Testis (tissue), 3 donors: Measurements from ENCODE around the gene CGB8. TPM values are rescaled to one million over a fixed set of nuclear protein-coding genes. Genes with fewer than 3 reads are reported as not detected.
A peak's percentile ranks its signal among the peaks of the same experiment; 100 is the strongest.

ENCODE experiments used
- DNase-seq: peaks from one replicate; pipeline ENCODE4 v3.0.0-alpha.2; 2019
- H3K27ac ChIP-seq, 2 donors: fragments of 200-600 bp; sonication (generic); one replicate each; pipeline ENCODE4 v1.5.1; 2019
- H3K27me3 ChIP-seq: fragments of 200-600 bp; sonication (generic); one replicate; pipeline ENCODE4 v1.5.1; 2019
- H3K36me3 ChIP-seq: fragments of 200-600 bp; sonication (generic); one replicate; pipeline ENCODE4 v1.5.1; 2017; ENCODE audit warnings: low read depth; ENCODE audit errors: missing control alignments
- H3K4me1 ChIP-seq: fragments of 200-600 bp; sonication (generic); one replicate; pipeline ENCODE4 v1.5.1; 2019
- H3K4me3 ChIP-seq, 2 donors: fragments of 200-600 bp; sonication (generic); one replicate each; pipeline ENCODE4 v1.5.1; 2017 to 2019
- H3K9me3 ChIP-seq: fragments of 200-600 bp; sonication (generic); one replicate; pipeline ENCODE4 v1.5.1; 2017
- CTCF ChIP-seq, 3 experiments: fragments of 450-650 bp in 2 of 3; fragments of 200-600 bp in 1 of 3; sonication (generic) in 1 of 3; IDR thresholded peaks; one replicate each; pipeline ENCODE4 v1.5.1; 2016 to 2019; ENCODE audit warnings: antibody characterized with exemption in 3 of 3, mild to moderate bottlenecking in 2 of 3, moderate library complexity in 1 of 3
- POLR2A ChIP-seq: fragments of 450-650 bp; IDR thresholded peaks from one replicate; pipeline ENCODE4 v1.6.1; 2017; ENCODE audit warnings: antibody characterized with exemption, mild to moderate bottlenecking, moderate library complexity
- WGBS, 2 donors: methylation state at CpG; one replicate each; pipeline ENCODE4 v1.1.5; 2018; 5-methylcytosine and 5-hydroxymethylcytosine counted together
- intact Hi-C: fragments of 100-400 bp; cut with DNase I; formaldehyde crosslinking; loops from one replicate; pipeline ENCODE4 v1.15.1; 2023; ENCODE audit warnings: low total_unique reads
- microRNA-seq, 2 donors: library from miRNA; unstranded; fragments of <30 nt; microRNA quantifications; one replicate each; pipeline ENCODE4, GENCODE V29; 2016; ENCODE audit warnings: borderline number of aligned reads in 2 of 2, borderline replicate concordance in 1 of 2
- polyA plus RNA-seq: library from polyadenylated mRNA; stranded (reverse); fragments of 350-450 nt; fragmentation: Illumina TruSeq; extraction: RNeasy Lipid Tissue Mini Kit (QIAGEN cat#74804); gene quantifications from one replicate; pipeline ENCODE4 v1.2.3, GENCODE V29; 2014; ENCODE audit warnings: low read depth, low replicate concordance; ENCODE audit not compliant: insufficient read depth
- small RNA-seq, 2 donors: library from RNA; depleted of rRNA; stranded (forward); fragments of <200 nt; gene quantifications; one replicate each; pipeline ENCODE3, GENCODE V24; 2016
- total RNA-seq, 2 donors: library from RNA; depleted of rRNA; stranded (reverse); fragments of >200 nt; gene quantifications; one replicate each; pipeline ENCODE4 v1.2.3, GENCODE V29; 2016

Gene CGB8
- total and polyA plus RNA-seq, 3 donors from 2014 or later, result 0.43 TPM; not detected in 2

GRCh38 chr19:49004964-49005614 lies 43.8 kb downstream of the CGB8 start:
- Histone ChIP-seq H3K9me3 (no peaks in the 10 kb centered on the region), H3K4me1 (no peaks in the 10 kb centered on the region), H3K27ac (no peak overlapping the region), H3K27me3 (no peaks in the 10 kb centered on the region), H3K36me3 (no peaks in the 10 kb centered on the region), H3K4me3 (no peak overlapping the region)
- intact Hi-C loops, result no loop called here
- no peak for TF ChIP-seq CTCF (IDR thresholded peaks at IDR 0.05)
- TF ChIP-seq POLR2A, result no peak
- no peak for DNase-seq
- 88 to 91% methylated on average over 7 of the region's 7 CpGs for WGBS, 2 donors

GRCh38 chr19:49004133-49004532 lies 44.8 kb downstream of the CGB8 start:
- TF ChIP-seq CTCF (IDR thresholded peaks at IDR 0.05) (no peak), POLR2A (no peak)
- no peak overlapping the region for H3K27ac ChIP-seq
- WGBS, 2 donors, result 96 to 100% methylated on average over 2 to 15 of the region's 15 CpGs
- no peaks in the 10 kb centered on the region for H3K4me1 ChIP-seq
- DNase-seq, result no peak
- no peaks in the 10 kb centered on the region for H3K36me3 ChIP-seq
- intact Hi-C loops, result no loop called here
- no peak overlapping the region for H3K4me3 ChIP-seq
- H3K27me3 ChIP-seq, result no peaks in the 10 kb centered on the region
- H3K9me3 ChIP-seq, result no peaks in the 10 kb centered on the region

GRCh38 chr19:48999481-49000325 lies 49.2 kb downstream of the CGB8 start:
- no peak for TF ChIP-seq POLR2A
- peak in 2 of 3 experiments; percentile 46 for TF ChIP-seq CTCF (IDR thresholded peaks at IDR 0.05)
- DNase-seq, result peak; percentile 62
- intact Hi-C loops, result no loop called here

GRCh38 chr19:48997972-48998371 lies 50.9 kb downstream of the CGB8 start:
- H3K4me1 ChIP-seq, result peaks cover 10% of the 10 kb centered on the region
- DNase-seq, result peak; percentile 80
- H3K9me3 ChIP-seq, result no peaks in the 10 kb centered on the region
- H3K36me3 ChIP-seq, result no peaks in the 10 kb centered on the region
- intact Hi-C loops, result no loop called here
- no peak overlapping the region for H3K4me3 ChIP-seq
- TF ChIP-seq POLR2A, result no peak
- TF ChIP-seq CTCF (IDR thresholded peaks at IDR 0.05), result no peak
- H3K27ac ChIP-seq, result no peak overlapping the region
- WGBS, 2 donors, result 70 to 81% methylated on average over 3 to 5 of the region's 5 CpGs
- H3K27me3 ChIP-seq, result no peaks in the 10 kb centered on the region

More at GRCh38 chr19:48999481-49000325, 49.2 kb downstream of the CGB8 start:
- Histone ChIP-seq H3K9me3 (no peaks in the 10 kb centered on the region), H3K4me3 (no peak overlapping the region), H3K36me3 (no peaks in the 10 kb centered on the region), H3K4me1 (peaks cover 3% of the 10 kb centered on the region), H3K27ac (no peak overlapping the region), H3K27me3 (no peaks in the 10 kb centered on the region)
- WGBS, 2 donors, result 64 to 78% methylated on average over 13 to 16 of the region's 16 CpGs

Small RNAs within 50 kb of the gene (microRNA-seq; reads per million reads assigned to microRNA genes)
- gene MIR6798, result 0 to 2.1 reads per million in 2 donors

Small RNAs within 50 kb of the gene (small RNA-seq; reads per million reads assigned to genes)
- gene MIR6798 (0 to 0.19 reads per million in 2 donors), gene RN7SL708P (0 reads per million in 2 donors)

Other genes starting within 250 kb of the CGB8 start
- 10 to 100 TPM; 58.5 to 67.4 TPM for gene BCAT2, start 238.1 kb downstream of the CGB8 start, total RNA-seq
- 38.0 TPM for gene BCAT2, start 238.1 kb downstream of the CGB8 start, polyA plus RNA-seq
- gene HSD17B14, start 212.6 kb downstream of the CGB8 start, total RNA-seq, result 10 to 100 TPM in 1 of 2 donors, 1 to 10 TPM in 1; 5.6 to 11.9 TPM
- 8.8 TPM for gene HSD17B14, start 212.6 kb downstream of the CGB8 start, polyA plus RNA-seq
- gene PLEKHA4, start 180.5 kb downstream of the CGB8 start, total RNA-seq, result 10 to 100 TPM; 12.8 to 22.3 TPM
- 19.9 TPM for gene PLEKHA4, start 180.5 kb downstream of the CGB8 start, polyA plus RNA-seq
- 10 to 100 TPM; 37.2 to 40.9 TPM for gene PPP1R15A, start 176.7 kb downstream of the CGB8 start, total RNA-seq
- 48.3 TPM for gene PPP1R15A, start 176.7 kb downstream of the CGB8 start, polyA plus RNA-seq
- 10 to 100 TPM; 24.5 to 55.2 TPM for gene TULP2, start 150.4 kb downstream of the CGB8 start, total RNA-seq
- 72.6 TPM for gene TULP2, start 150.4 kb downstream of the CGB8 start, polyA plus RNA-seq
- 100 to 1,000 TPM; 139 to 208 TPM for gene NUCB1, start 148.8 kb downstream of the CGB8 start, total RNA-seq
- gene NUCB1, start 148.8 kb downstream of the CGB8 start, polyA plus RNA-seq, result 136 TPM
- 1 to 10 TPM; 2.3 to 2.4 TPM for gene DHDH, start 115.4 kb downstream of the CGB8 start, total RNA-seq
- gene DHDH, start 115.4 kb downstream of the CGB8 start, polyA plus RNA-seq, result 3.1 TPM
- 10 to 100 TPM; 50.1 to 52.1 TPM for gene BAX, start 94.2 kb downstream of the CGB8 start, total RNA-seq
- gene BAX, start 94.2 kb downstream of the CGB8 start, polyA plus RNA-seq, result 48.7 TPM
- gene FTL, start 83.8 kb downstream of the CGB8 start, total RNA-seq, result 100 to 1,000 TPM; 746 to 935 TPM
- gene FTL, start 83.8 kb downstream of the CGB8 start, polyA plus RNA-seq, result 1,424 TPM
- gene GYS1, start 55.8 kb downstream of the CGB8 start, total RNA-seq, result 10 to 100 TPM; 21.1 to 23.6 TPM
- 13.8 TPM for gene GYS1, start 55.8 kb downstream of the CGB8 start, polyA plus RNA-seq
- 100 to 1,000 TPM; 299 to 395 TPM for gene RUVBL2, start 55.2 kb downstream of the CGB8 start, total RNA-seq
- 528 TPM for gene RUVBL2, start 55.2 kb downstream of the CGB8 start, polyA plus RNA-seq
- 10 to 100 TPM in 1 of 2 donors, 1 to 10 TPM in 1; 5.5 to 13.9 TPM for gene LHB, start 32.0 kb downstream of the CGB8 start, total RNA-seq
- gene LHB, start 32.0 kb downstream of the CGB8 start, polyA plus RNA-seq, result 4.4 TPM
- gene CGB3, start 24.8 kb downstream of the CGB8 start, total RNA-seq, result not detected
- not detected for gene CGB3, start 24.8 kb downstream of the CGB8 start, polyA plus RNA-seq
- 1 to 10 TPM in 1 of 2 donors, under 1 TPM in 1; 0.99 to 3.6 TPM for gene CGB2, start 17.2 kb downstream of the CGB8 start, total RNA-seq
- gene CGB2, start 17.2 kb downstream of the CGB8 start, polyA plus RNA-seq, result 2.5 TPM
- 1 to 10 TPM; 2.3 to 2.9 TPM for gene CGB1, start 12.2 kb downstream of the CGB8 start, total RNA-seq
- gene CGB1, start 12.2 kb downstream of the CGB8 start, polyA plus RNA-seq, result not detected
- 1 to 10 TPM in 1 of 2 donors, not detected in 1; 2.4 TPM for gene CGB5, start 5.3 kb downstream of the CGB8 start, total RNA-seq
- not detected for gene CGB5, start 5.3 kb downstream of the CGB8 start, polyA plus RNA-seq
- gene CGB7, start 8.6 kb upstream of the CGB8 start, total RNA-seq, result 1 to 10 TPM; 3.0 to 3.8 TPM
- 1.7 TPM for gene CGB7, start 8.6 kb upstream of the CGB8 start, polyA plus RNA-seq
- under 1 TPM; 0.31 to 0.55 TPM for gene NTF4, start 15.7 kb upstream of the CGB8 start, total RNA-seq
- gene NTF4, start 15.7 kb upstream of the CGB8 start, polyA plus RNA-seq, result 0.49 TPM
- under 1 TPM; 0.25 to 0.39 TPM for gene KCNA7, start 23.6 kb upstream of the CGB8 start, total RNA-seq
- gene KCNA7, start 23.6 kb upstream of the CGB8 start, polyA plus RNA-seq, result 0.16 TPM
- 100 to 1,000 TPM; 422 to 484 TPM for gene SNRNP70, start 36.3 kb upstream of the CGB8 start, total RNA-seq
- gene SNRNP70, start 36.3 kb upstream of the CGB8 start, polyA plus RNA-seq, result 184 TPM
- 10 to 100 TPM; 57.6 to 66.2 TPM for gene LIN7B, start 65.3 kb upstream of the CGB8 start, total RNA-seq
- 22.4 TPM for gene LIN7B, start 65.3 kb upstream of the CGB8 start, polyA plus RNA-seq
- gene C19orf73, start 70.0 kb upstream of the CGB8 start, total RNA-seq, result 1 to 10 TPM; 4.0 to 8.5 TPM
- 1.5 TPM for gene C19orf73, start 70.0 kb upstream of the CGB8 start, polyA plus RNA-seq
- 10 to 100 TPM in 1 of 2 donors, 1 to 10 TPM in 1; 9.2 to 13.1 TPM for gene PPFIA3, start 70.4 kb upstream of the CGB8 start, total RNA-seq
- 8.8 TPM for gene PPFIA3, start 70.4 kb upstream of the CGB8 start, polyA plus RNA-seq
- gene HRC, start 106.3 kb upstream of the CGB8 start, total RNA-seq, result 1 to 10 TPM; 1.8 to 5.4 TPM
- 4.1 TPM for gene HRC, start 106.3 kb upstream of the CGB8 start, polyA plus RNA-seq
- 10 to 100 TPM; 30.5 to 45.7 TPM for gene TRPM4, start 108.7 kb upstream of the CGB8 start, total RNA-seq
- 16.0 TPM for gene TRPM4, start 108.7 kb upstream of the CGB8 start, polyA plus RNA-seq